Esophagus muscularis mucosa (tissue), 4 donors: ENCODE measurements around the gene IL17C. TPM values are rescaled to one million over a fixed set of nuclear protein-coding genes. Genes with fewer than 3 reads are reported as not detected.

Experiments used
- DNase-seq: peaks from one replicate; pipeline ENCODE4 v3.0.0-alpha.2; 2017; ENCODE audit errors: extremely low spot score
- H3K27ac ChIP-seq, 4 donors: fragments of 200-600 bp; sonication (generic); replicated peaks in 1 of 4; 1 replicate in 3 of 4; 2 replicates in 1 of 4; pipeline ENCODE4 v1.5.1; 2016 to 2019; ENCODE audit warnings: mild to moderate bottlenecking in 1 of 4
- H3K27me3 ChIP-seq, 4 donors: fragments of 200-600 bp; sonication (generic); one replicate each; pipeline versions ENCODE4 v1.5.1 to v1.6.0; 2016 to 2019
- H3K36me3 ChIP-seq, 4 donors: fragments of 200-600 bp; sonication (generic); one replicate each; pipeline ENCODE4 v1.5.1; 2016 to 2019
- H3K4me1 ChIP-seq, 4 donors: fragments of 200-600 bp; sonication (generic); one replicate each; pipeline ENCODE4 v1.5.1; 2016 to 2019
- H3K4me3 ChIP-seq, 4 donors: fragments of 200-600 bp; sonication (generic); 1 replicate in 2 of 4; 2 replicates in 2 of 4; pipeline ENCODE4 v1.5.1; 2016 to 2019; ENCODE audit warnings: mild to moderate bottlenecking in 4 of 4, moderate library complexity in 1 of 4
- H3K9me3 ChIP-seq, 4 donors: fragments of 200-600 bp; sonication (generic); 1 replicate in 3 of 4; 2 replicates in 1 of 4; pipeline ENCODE4 v1.5.1; 2016 to 2019
- CTCF ChIP-seq, 3 experiments: fragments of 200-600 bp in 2 of 3; fragments of 450-650 bp in 1 of 3; sonication (generic) in 2 of 3; IDR thresholded peaks; one replicate each; pipeline ENCODE4 v1.5.1; 2017 to 2019; ENCODE audit warnings: antibody characterized with exemption in 3 of 3, mild to moderate bottlenecking in 2 of 3, moderate library complexity in 1 of 3
- EP300 ChIP-seq: sonication (generic); formaldehyde crosslinking; IDR thresholded peaks from one replicate; pipeline ENCODE4 v1.6.1; 2017; ENCODE audit warnings: antibody characterized with exemption
- POLR2A ChIP-seq: fragments of 450-650 bp; IDR thresholded peaks from one replicate; pipeline ENCODE4 v1.6.1; 2017; ENCODE audit warnings: antibody characterized with exemption, moderate library complexity, mild to moderate bottlenecking, low read depth
- POLR2AphosphoS5 ChIP-seq, 2 donors: sonication (generic); formaldehyde crosslinking; IDR thresholded peaks; one replicate each; pipeline ENCODE4 v1.6.1; 2017; ENCODE audit warnings: antibody characterized with exemption in 2 of 2
- WGBS: methylation state at CpG from one replicate; pipeline ENCODE4 v1.1.5; 2018; 5-methylcytosine and 5-hydroxymethylcytosine counted together
- intact Hi-C: fragments of 100-400 bp; cut with DNase I; formaldehyde crosslinking; loops from one replicate; pipeline ENCODE4 v1.15.1; 2023
- total RNA-seq, 4 donors: library from RNA; depleted of rRNA; stranded (reverse); fragments of >200 nt; gene quantifications; one replicate each; pipeline versions ENCODE4 v1.1.0 to v1.2.1, GENCODE V29; 2016

Gene IL17C
- total RNA-seq, 4 donors from 2014 or later = not detected

- Histone ChIP-seq H3K4me1 (peaks cover 0 to 19% (median 8%) of the 10 kb centered on the region in 4 donors), H3K36me3 (peaks cover 33 to 88% (median 65%) of the 10 kb centered on the region in 4 donors), H3K9me3 (no peaks in the 10 kb centered on the region), H3K27me3 (no peaks in the 10 kb centered on the region), H3K4me3 (no peak overlapping the region), H3K27ac (no peak overlapping the region)
- 95% methylated on average over 13 of the region's 14 CpGs for WGBS
- TF ChIP-seq POLR2AphosphoS5 (IDR thresholded peaks at IDR 0.05) = no peak
- no peak for TF ChIP-seq POLR2A
- TF ChIP-seq EP300 = no peak
- TF ChIP-seq CTCF (IDR thresholded peaks at IDR 0.05) = no peak
- intact Hi-C loops = no loop called here
- no peak for DNase-seq
Measured at GRCh38 chr16:88619859-88620815, 18.2 kb upstream of the IL17C start.

- H3K4me1 ChIP-seq = peaks cover 0 to 10% (median 0%) of the 10 kb centered on the region in 4 donors
- H3K36me3 ChIP-seq = peaks cover 47 to 91% (median 79%) of the 10 kb centered on the region in 4 donors
- intact Hi-C loops = no loop called here
Measured at GRCh38 chr16:88622125-88622524, 16.2 kb upstream of the IL17C start.

GRCh38 chr16:88622866-88623265 lies 15.5 kb upstream of the IL17C start:
- Histone ChIP-seq H3K27ac (no peak overlapping the region), H3K27me3 (no peaks in the 10 kb centered on the region), H3K36me3 (peaks cover 54 to 93% (median 81%) of the 10 kb centered on the region in 4 donors), H3K9me3 (no peaks in the 10 kb centered on the region), H3K4me3 (no peak overlapping the region), H3K4me1 (peaks cover 0 to 10% (median 0%) of the 10 kb centered on the region in 4 donors)
- TF ChIP-seq EP300 = no peak
- no peak for TF ChIP-seq POLR2AphosphoS5 (IDR thresholded peaks at IDR 0.05)
- TF ChIP-seq POLR2A = no peak
- no peak for TF ChIP-seq CTCF (IDR thresholded peaks at IDR 0.05)
- intact Hi-C loops = no loop called here
- no peak for DNase-seq
- WGBS = 97% methylated on average over 22 of the region's 29 CpGs

More at GRCh38 chr16:88622125-88622524, 16.2 kb upstream of the IL17C start:
- no peak for DNase-seq
- Histone ChIP-seq H3K9me3 (no peaks in the 10 kb centered on the region), H3K27ac (no peak overlapping the region), H3K27me3 (no peaks in the 10 kb centered on the region), H3K4me3 (no peak overlapping the region)
- TF ChIP-seq CTCF (IDR thresholded peaks at IDR 0.05) = no peak
- no peak for TF ChIP-seq POLR2A
- no peak for TF ChIP-seq EP300
- TF ChIP-seq POLR2AphosphoS5 (IDR thresholded peaks at IDR 0.05) = no peak
- 86% methylated on average over 19 of the region's 19 CpGs for WGBS

GRCh38 chr16:88623858-88624257 lies 14.5 kb upstream of the IL17C start:
- intact Hi-C loops = no loop called here
- 96% methylated on average over 13 of the region's 13 CpGs for WGBS
- H3K27me3 ChIP-seq = no peaks in the 10 kb centered on the region
- H3K36me3 ChIP-seq = peaks cover 64 to 93% (median 82%) of the 10 kb centered on the region in 4 donors
- H3K9me3 ChIP-seq = no peaks in the 10 kb centered on the region
- H3K27ac ChIP-seq = no peak overlapping the region
- no peak overlapping the region for H3K4me3 ChIP-seq
- no peak for DNase-seq
- no peak for TF ChIP-seq POLR2A
- TF ChIP-seq EP300 = no peak
- peaks cover 0 to 17% (median 0%) of the 10 kb centered on the region in 4 donors for H3K4me1 ChIP-seq

- 100% methylated on average over 4 of the region's 18 CpGs for WGBS
- no peaks in the 10 kb centered on the region for H3K27me3 ChIP-seq
- H3K27ac ChIP-seq = no peak overlapping the region
- no peak for DNase-seq
- H3K36me3 ChIP-seq = peaks cover 70 to 93% (median 80%) of the 10 kb centered on the region in 4 donors
- no peak overlapping the region for H3K4me3 ChIP-seq
- H3K9me3 ChIP-seq = no peaks in the 10 kb centered on the region
- TF ChIP-seq POLR2A (no peak), CTCF (IDR thresholded peaks at IDR 0.05) (no peak), POLR2AphosphoS5 (IDR thresholded peaks at IDR 0.05) (no peak), EP300 (no peak)
- H3K4me1 ChIP-seq = peaks cover 0 to 11% (median 0%) of the 10 kb centered on the region in 4 donors
- intact Hi-C loops = no loop called here
Measured at GRCh38 chr16:88624481-88624880, 13.9 kb upstream of the IL17C start.
